ENCODE results near the gene SNX30.

GRCh38 chr9:112751056-112751795, 666 bp downstream of the SNX30 start:
- TF ChIP-seq ZNF274 (IDR thresholded peaks at IDR 0.05; ENCODE audit: low read depth, low read length): no peak
- TF ChIP-seq YY1 (IDR thresholded peaks at IDR 0.05; ENCODE audit: insufficient read depth, insufficient read length): no peak
